ENCODE data around the gene ERG. TPM values are rescaled to one million over a fixed set of nuclear protein-coding genes. Genes with fewer than 3 reads are reported as not detected.
A peak's percentile ranks its signal among the peaks of the same experiment; 100 is the strongest.

The ERG gene
- total RNA-seq, 1 donor from 2014 or later = not detected

DNA sequence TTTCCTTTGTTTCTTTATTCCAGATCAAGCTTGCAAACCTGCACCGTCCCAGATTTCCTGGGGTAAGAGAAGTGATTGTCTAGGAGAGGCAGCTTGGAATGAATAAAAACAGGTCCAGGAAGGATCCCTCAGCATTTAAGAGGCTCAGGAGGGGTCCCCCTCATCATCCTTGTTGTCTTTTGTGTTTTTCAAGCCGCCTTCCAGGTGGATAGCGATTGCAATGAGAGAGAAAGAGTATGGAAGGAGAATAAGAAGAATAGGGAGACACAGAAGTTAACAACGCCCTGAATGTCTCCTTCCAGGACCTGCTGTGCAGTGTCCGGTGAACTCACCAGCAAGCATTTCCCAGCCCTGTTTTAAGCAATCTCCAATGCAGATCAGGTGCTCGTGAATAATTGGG is 8.5 kb downstream of the ERG start:
- Mint-ChIP-seq H3K36me3 (ENCODE audit: insufficient read depth) (no peaks in the 10 kb centered on the region), H3K9me3 (ENCODE audit: low read depth) (no peaks in the 10 kb centered on the region), H3K27ac (peak overlapping the region; percentile 2), H3K4me3 (ENCODE audit: low read depth) (no peak overlapping the region), H3K4me1 (ENCODE audit: low read depth) (peaks cover 25% of the 10 kb centered on the region), H3K27me3 (no peaks in the 10 kb centered on the region)
- TF ChIP-seq, protein P1, sequence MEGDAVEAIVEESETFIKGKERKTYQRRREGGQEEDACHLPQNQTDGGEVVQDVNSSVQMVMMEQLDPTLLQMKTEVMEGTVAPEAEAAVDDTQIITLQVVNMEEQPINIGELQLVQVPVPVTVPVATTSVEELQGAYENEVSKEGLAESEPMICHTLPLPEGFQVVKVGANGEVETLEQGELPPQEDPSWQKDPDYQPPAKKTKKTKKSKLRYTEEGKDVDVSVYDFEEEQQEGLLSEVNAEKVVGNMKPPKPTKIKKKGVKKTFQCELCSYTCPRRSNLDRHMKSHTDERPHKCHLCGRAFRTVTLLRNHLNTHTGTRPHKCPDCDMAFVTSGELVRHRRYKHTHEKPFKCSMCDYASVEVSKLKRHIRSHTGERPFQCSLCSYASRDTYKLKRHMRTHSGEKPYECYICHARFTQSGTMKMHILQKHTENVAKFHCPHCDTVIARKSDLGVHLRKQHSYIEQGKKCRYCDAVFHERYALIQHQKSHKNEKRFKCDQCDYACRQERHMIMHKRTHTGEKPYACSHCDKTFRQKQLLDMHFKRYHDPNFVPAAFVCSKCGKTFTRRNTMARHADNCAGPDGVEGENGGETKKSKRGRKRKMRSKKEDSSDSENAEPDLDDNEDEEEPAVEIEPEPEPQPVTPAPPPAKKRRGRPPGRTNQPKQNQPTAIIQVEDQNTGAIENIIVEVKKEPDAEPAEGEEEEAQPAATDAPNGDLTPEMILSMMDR (IDR thresholded peaks at IDR 0.05; ENCODE audit: unreplicated experiment) = no peak
- DNase-seq (ENCODE audit: low spot score, unreplicated experiment) = no peak

DNA sequence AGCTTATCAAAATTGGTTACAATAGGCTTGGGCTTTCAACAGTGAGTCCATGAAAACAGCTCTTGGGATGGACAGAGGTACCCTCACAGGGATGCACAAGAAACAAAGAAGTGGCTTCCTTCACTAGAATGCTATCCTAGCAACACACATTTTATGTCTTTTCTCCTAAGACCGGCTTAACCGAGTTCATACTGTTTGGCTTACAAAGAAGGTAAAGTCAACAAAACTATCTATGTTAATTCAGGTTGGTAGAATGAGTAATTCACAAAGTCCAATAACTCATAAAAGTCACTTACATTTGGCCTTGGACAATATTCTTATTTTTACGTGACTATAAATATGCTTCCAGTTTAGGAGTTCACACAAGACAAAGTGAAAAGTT is 9.0 kb downstream of the ERG start:
- Mint-ChIP-seq H3K27ac (peak overlapping the region; percentile 2), H3K4me3 (ENCODE audit: low read depth) (no peak overlapping the region), H3K9me3 (ENCODE audit: low read depth) (no peaks in the 10 kb centered on the region), H3K4me1 (ENCODE audit: low read depth) (peaks cover 25% of the 10 kb centered on the region), H3K36me3 (ENCODE audit: insufficient read depth) (no peaks in the 10 kb centered on the region), H3K27me3 (no peaks in the 10 kb centered on the region)
- TF ChIP-seq, protein P1 (IDR thresholded peaks at IDR 0.05; ENCODE audit: unreplicated experiment) = no peak
- DNase-seq (ENCODE audit: low spot score, unreplicated experiment) = no peak

DNA sequence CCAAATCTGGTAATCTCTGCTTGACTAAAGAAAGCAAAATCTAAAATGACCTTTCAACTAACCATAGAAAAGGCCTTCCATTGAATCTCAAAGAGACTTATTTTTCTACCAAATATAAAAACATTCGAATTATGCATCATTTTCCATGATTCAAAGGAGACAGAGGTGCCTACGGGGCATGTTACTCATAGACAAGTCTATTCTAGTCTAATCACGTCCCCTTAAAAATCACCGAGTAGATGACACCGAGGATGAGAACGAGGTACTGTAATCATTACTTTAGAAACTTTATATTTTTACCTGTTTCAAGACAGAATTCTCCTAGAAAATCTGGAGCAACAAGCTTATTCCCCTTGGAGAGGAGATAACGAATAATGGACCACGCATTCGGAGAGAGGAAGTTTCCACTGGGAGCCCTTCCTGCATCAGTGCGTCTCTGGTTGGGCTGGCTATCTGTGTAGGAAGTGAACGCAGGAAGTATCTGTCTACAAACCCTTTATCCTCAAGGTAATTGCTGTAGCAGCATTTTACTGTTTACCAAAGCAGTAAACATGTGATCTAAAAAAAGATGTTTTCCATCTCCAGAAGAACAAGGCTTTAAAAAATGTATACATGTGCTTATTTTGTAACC is 9.5 kb downstream of the ERG start:
- DNase-seq (ENCODE audit: low spot score, unreplicated experiment) = no peak
- H3K27me3 Mint-ChIP-seq = no peaks in the 10 kb centered on the region
- no peaks in the 10 kb centered on the region for H3K9me3 Mint-ChIP-seq (ENCODE audit: low read depth)
- H3K36me3 Mint-ChIP-seq (ENCODE audit: insufficient read depth) = no peaks in the 10 kb centered on the region
- TF ChIP-seq, protein P1 (IDR thresholded peaks at IDR 0.05; ENCODE audit: unreplicated experiment) = no peak
- H3K27ac Mint-ChIP-seq = no peak overlapping the region
- peaks cover 25% of the 10 kb centered on the region for H3K4me1 Mint-ChIP-seq (ENCODE audit: low read depth)
- H3K4me3 Mint-ChIP-seq (ENCODE audit: low read depth) = no peak overlapping the region

DNA sequence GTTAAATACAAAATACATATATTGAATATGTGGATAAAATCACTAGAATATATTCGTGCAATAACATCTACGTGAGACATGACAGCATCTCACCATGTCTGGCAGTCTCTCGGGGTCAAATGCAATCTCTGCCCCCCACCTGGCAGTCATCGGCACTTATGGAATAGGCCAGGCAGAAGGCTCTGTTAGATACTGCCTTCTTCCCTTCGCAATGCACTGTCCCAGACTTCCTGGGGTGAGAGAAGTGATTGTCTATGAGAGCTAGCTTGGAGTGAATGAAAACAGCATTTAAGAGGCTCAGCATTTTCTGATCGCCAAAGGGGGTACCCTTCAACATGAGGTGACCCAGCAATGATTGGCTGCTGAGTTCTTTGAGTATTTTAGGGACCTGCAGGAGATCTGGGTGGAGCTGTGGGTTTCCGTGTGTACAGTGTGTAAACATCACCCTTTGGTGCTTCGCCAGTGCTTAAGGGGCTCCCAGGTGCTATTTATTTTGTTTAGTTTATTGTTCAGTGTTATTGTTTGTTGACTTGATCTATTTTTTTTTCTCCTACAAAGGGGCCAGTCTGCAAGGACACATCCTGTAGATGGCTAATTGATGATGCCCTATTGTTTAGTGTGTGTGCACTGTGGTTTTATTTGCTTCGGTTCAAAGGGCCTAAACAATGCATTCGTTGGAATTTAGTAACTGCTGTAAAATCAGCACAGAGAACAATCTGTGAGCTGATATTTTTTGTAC is 10.2 kb downstream of the ERG start:
- Mint-ChIP-seq H3K27me3 (no peaks in the 10 kb centered on the region), H3K9me3 (ENCODE audit: low read depth) (no peaks in the 10 kb centered on the region), H3K4me1 (ENCODE audit: low read depth) (peaks cover 25% of the 10 kb centered on the region), H3K36me3 (ENCODE audit: insufficient read depth) (no peaks in the 10 kb centered on the region), H3K4me3 (ENCODE audit: low read depth) (no peak overlapping the region), H3K27ac (no peak overlapping the region)
- TF ChIP-seq, protein P1 (IDR thresholded peaks at IDR 0.05; ENCODE audit: unreplicated experiment) = no peak
- DNase-seq (ENCODE audit: low spot score, unreplicated experiment) = no peak

DNA sequence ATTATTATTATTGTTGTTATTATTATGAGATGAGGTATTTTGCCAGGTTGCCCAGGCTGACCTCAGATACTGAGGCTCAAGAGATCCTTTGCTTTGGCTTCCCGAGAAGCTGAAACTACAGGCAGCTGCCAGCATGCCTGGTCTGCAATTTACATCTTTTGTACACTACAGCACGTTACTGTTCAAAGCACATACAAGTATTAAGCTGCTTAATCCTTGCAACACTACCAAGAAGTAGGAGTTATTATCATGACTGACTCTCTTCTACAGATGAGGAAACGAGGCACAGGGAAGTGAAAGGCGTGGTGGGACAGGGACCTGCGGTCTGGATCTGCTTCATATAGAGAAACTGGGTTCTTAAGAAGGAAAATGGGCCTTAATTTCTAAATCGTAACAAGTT is 11.6 kb downstream of the ERG start:
- no peak for DNase-seq (ENCODE audit: low spot score, unreplicated experiment)
- no peak overlapping the region for H3K4me3 Mint-ChIP-seq (ENCODE audit: low read depth)
- TF ChIP-seq, protein P1 (IDR thresholded peaks at IDR 0.05; ENCODE audit: unreplicated experiment) = no peak
- H3K27ac Mint-ChIP-seq = no peak overlapping the region
- no peaks in the 10 kb centered on the region for H3K27me3 Mint-ChIP-seq
- H3K4me1 Mint-ChIP-seq (ENCODE audit: low read depth) = peaks cover 25% of the 10 kb centered on the region
- H3K9me3 Mint-ChIP-seq (ENCODE audit: low read depth) = no peaks in the 10 kb centered on the region
- no peaks in the 10 kb centered on the region for H3K36me3 Mint-ChIP-seq (ENCODE audit: insufficient read depth)
